HG03571 (cell line): ENCODE data around the gene SSTR5.
"Not testable (repeated sequence)": the region's sequence is repeated elsewhere in the genome, so short reads cannot be mapped to it uniquely, and the experiment has no call there.

ENCODE experiments used
- ATAC-seq: cut with Tn5 transposase; IDR thresholded peaks from one replicate; pipeline ENCODE4 v1.9.1; 2021; ENCODE audit not compliant: unreplicated experiment

The SSTR5 gene

DNA sequence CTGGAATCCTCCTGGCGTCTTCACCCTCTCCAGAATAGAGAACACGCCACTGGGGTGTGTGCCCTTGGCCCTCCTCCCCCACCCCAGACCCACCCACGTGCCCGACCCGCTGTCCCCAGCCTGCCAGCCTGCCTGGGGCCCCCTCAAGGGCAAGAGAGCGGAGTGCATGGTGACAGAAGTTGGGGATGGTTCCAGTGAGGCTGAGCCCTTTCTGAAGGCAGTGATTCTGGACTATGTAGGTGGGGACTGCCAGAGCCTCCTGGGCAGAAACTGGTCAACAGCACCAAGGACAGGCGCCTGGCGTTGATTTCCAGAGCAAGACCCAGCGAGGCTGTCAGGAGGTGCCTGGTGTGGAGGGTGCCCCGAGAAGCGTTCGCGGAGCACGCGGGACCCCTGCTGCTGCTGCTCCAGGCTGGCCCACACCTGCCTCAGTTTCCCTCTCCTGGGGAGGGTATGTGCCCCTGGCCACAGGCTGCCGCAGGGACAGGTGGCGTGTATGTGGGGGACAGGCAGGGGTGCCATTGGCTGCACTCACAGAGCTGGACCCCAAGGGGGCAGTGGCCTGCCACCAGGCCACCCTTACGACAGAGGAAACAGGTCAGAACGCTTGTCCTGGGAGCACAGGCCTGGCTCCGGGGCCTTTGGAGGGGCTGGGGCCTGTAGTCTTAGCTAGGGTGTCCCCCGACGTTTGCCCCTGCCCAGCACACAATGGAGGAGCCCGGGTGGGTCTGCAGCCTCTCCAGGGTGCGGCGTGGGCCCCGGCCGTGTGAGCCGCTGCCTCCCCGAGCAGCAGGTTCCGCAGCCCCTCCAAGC, 1.2 kb downstream of the SSTR5 start:
- no peak for ATAC-seq

DNA sequence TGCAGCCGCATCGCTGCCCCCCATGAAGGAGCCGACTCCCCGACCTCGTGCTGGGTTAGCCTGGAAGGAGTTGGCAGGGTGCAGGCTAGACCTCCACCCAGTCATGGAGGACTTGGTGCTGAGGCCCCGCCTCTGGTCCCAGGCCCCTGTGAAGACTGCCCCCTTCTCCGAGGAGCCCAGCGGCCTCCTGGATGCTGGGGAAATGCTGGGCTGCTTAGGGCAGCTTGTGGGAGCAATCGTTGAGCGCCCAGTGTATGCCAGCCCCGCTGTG, 1.8 kb downstream of the SSTR5 start:
- ATAC-seq = no peak

DNA sequence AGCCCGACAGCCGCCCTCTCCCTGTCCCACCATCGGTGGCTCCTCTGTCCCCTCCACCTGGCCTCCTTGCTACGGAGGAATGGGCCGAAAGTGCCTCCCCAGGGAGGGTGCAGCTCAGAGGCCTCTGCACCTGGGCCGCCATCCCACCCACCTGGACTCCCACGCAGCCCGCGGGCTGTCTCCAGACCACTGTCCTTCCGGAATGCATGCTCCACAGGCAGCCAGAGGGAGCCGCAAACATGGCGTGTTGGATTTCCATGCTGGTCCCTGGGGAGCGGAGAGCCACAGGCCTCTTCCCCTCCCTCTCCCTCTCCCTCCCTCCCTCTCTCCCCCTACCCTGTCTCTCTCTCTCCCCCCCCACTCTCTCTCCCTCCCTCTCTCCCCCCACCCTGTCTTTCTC, 3.0 kb downstream of the SSTR5 start:
- ATAC-seq = no peak

DNA sequence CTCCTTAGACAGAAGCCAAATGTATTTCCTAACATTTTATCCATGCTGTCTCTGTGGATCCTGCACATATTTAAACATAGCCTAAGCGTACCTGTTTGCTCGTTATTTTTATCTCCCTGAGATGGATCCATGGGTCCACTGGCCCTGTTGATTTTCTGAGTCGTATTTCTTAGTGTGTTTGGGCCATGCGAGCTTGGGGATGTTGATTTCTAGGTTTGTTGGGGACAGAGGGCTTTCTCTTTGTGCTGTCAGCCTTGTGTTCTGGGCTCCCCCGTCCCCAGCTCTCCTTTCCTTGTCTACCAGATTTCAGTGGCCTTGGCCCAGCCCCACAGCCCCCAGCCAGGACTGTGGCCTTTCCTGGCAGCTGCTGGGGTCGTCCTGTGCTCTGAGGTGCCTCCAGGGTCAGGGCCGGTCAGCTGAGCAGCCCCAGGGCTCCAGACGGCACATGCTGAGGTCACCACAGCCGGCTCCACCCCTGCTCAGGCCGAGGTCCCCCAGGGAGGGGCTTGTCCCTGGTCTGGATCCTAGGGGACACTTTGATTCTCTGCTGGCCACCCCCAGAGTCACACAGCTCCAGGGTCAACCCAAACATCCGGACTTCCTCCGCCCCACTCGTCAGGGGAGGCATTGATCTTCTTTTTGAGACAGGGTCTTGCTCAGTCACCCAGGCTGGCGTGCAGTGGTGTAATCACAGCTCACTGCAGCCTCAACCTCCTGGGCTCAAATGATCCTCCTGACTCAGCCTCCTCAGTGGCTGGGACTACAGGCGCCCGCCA, 4.4 kb downstream of the SSTR5 start:
- ATAC-seq = no peak

DNA sequence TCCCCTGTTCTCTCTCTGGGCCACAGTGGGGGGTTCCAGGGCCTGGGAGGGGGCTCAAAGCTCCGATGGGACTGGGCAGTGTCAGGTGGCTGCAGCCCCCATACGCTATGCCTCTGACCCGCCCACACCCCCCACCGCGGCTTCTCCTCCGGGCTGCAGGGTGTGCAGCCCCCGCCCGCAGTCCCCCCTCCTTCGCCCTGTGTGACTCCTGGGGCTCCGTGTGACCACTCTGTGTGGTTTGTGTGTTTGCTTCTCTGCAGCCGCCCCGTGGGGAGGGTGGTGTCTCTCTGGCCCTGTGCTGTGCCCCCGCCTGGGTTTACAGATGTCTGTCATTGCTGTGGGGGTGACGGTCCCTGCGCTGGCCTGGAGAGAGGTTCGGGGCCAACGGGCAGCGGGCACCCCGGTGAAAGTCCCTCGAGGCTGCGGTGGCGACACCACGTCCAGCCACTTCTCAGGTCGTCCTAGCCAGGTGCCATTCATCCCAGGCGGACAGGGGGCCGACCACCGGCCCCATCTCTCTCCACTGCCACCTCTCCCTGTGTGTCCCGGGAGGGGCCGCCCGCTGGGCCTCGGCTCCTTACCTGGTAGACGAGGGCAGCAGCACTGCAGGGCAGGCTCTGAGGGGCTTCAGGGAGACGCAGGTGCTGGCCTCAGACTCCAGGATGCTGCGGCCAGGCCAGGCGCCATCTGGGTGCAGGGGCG, 5.5 kb downstream of the SSTR5 start:
- no peak for ATAC-seq

DNA sequence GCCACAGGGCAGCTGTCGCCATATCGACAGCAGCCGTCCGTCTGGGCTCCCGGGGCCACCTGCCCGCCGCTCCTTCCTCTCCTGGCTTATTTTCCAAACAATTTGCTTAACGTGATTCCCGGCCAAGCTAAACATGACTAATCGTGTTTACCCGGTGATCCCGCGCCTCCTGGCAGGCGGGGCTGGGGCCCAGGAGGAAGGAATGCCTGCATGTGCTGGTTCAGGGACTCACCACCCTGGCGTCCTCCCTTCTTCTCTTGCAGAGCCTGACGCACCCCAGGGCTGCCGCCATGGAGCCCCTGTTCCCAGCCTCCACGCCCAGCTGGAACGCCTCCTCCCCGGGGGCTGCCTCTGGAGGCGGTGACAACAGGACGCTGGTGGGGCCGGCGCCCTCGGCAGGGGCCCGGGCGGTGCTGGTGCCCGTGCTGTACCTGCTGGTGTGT, 6.1 kb downstream of the SSTR5 start:
- no peak for ATAC-seq

DNA sequence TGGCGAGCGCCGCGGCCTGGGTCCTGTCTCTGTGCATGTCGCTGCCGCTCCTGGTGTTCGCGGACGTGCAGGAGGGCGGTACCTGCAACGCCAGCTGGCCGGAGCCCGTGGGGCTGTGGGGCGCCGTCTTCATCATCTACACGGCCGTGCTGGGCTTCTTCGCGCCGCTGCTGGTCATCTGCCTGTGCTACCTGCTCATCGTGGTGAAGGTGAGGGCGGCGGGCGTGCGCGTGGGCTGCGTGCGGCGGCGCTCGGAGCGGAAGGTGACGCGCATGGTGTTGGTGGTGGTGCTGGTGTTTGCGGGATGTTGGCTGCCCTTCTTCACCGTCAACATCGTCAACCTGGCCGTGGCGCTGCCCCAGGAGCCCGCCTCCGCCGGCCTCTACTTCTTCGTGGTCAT, 6.8 kb downstream of the SSTR5 start:
- ATAC-seq = no peak

DNA sequence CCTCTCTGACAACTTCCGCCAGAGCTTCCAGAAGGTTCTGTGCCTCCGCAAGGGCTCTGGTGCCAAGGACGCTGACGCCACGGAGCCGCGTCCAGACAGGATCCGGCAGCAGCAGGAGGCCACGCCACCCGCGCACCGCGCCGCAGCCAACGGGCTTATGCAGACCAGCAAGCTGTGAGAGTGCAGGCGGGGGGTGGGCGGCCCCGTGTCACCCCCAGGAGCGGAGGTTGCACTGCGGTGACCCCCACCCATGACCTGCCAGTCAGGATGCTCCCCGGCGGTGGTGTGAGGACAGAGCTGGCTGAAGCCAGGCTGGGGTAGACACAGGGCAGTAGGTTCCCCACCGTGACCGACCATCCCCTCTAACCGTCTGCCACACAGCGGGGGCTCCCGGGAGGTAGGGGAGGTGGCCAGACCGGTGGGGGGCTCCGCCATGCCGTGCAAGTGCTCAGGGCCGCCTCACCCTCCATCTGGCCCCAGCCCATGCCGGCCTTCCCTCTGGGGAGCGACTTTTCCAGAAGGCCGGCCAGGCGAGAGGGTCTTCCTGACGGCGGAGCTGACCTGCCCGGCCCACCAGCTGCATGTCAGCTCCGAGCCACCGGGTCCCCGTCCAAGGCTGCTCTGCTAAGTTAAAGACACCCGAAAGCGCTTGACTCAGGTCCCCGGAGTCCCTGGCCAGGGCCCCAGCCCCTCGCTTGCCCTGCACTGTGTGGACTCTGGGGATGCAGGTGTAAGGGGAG, 7.4 kb downstream of the SSTR5 start:
- ATAC-seq = no peak

DNA sequence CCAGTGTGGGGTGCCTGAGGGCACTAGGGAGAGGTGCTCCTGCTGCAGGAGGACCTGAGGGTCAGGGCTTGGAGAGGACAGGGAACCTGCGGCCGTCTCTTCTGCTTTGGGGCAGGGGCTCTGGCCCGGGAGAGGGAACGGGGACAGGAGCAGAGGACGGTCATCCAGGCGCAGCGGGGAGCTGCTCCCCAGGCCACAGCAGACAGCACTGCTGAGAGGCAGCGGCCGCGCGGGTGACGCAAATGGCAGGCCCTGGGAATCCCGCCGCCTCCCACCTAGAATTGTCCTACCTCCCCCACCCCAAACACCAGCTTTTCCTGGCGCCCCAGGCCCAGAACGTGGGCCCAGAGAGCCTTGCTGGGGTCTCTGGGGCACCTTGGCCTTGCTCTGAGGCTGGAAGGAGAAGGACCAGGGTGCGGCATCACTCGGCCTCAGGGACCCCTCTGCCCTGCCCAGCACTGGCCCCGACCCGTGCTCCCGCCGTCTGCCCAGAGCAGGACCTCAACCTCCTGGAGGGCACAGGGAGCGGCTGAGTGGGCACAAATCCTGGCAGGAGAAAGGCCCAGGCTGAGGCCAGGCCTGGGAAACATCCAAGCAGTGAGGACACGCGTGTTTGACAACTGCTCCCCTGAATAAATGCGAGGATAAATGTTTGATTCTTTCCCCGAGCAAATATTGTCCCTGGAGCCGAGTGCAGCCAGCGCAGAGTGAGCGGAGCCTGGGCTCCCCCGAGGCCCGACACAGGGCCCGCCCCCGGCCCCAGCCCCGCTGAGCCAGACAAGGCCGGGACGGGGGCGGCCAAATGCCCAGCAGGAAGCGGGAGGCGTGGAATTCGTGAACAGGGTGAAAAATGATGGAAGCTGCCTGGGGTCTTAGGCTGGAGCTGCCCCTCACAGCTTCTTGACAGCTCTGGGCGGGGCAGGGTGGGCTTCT, 8.5 kb downstream of the SSTR5 start:
- no peak for ATAC-seq

DNA sequence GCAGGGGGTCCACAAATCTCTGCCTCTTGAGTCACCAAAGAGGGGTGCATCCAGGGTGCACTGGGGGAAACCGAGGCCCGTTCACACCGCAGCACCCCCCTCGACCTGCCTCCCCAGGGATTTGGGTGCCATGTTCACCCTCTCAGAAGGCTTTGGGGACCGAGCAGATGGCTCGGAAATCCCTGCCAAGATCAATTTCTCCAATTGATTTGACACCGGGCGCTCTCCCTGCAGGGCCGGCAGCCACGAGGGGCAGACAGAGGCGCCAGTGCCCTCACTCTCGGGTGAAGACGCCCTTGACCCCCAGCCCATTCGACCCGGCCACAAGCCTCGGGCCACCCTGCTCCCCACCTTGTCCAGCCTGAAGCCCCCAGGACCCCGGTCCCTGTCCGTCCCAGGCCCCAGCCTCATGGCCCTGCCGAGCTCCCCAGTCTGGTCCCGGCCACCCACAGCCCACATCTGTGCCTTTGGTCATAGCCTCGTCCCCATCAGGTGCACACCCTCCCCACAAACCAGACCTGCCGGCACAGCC, 9.3 kb downstream of the SSTR5 start:
- no peak for ATAC-seq

DNA sequence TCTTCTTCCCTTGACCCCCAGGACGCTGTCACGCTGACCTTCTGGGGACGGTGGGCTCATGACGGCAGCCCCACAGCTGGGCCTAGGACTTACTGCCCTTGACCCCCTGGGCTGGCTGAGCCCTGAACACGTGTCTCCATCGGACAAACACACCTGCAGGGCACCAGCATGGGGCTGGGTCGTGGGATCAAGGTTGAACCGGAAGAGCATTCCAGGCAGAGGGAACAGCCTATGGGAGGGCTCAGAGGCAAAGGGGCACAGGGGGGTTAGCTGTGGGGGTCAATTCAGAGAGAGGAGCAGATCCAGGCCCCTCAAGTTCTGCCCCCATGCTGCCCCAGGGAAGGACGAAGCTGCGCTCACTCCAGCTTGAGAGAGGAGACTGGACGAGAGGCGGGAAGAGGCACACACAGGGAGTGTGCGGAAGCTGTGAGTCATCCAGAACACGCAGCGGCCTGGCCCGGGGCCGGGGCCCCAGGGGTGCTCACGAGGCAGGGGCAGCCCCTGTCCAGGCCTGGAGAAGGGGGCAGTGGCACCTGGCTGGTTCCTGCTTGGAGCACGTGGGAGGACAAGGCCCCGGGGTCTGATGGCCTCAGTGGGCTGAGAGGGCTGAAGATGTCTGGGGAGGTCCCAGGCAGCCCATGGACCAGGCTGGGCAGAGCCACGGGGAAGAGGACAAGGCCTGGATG, 9.9 kb downstream of the SSTR5 start:
- ATAC-seq = no peak

DNA sequence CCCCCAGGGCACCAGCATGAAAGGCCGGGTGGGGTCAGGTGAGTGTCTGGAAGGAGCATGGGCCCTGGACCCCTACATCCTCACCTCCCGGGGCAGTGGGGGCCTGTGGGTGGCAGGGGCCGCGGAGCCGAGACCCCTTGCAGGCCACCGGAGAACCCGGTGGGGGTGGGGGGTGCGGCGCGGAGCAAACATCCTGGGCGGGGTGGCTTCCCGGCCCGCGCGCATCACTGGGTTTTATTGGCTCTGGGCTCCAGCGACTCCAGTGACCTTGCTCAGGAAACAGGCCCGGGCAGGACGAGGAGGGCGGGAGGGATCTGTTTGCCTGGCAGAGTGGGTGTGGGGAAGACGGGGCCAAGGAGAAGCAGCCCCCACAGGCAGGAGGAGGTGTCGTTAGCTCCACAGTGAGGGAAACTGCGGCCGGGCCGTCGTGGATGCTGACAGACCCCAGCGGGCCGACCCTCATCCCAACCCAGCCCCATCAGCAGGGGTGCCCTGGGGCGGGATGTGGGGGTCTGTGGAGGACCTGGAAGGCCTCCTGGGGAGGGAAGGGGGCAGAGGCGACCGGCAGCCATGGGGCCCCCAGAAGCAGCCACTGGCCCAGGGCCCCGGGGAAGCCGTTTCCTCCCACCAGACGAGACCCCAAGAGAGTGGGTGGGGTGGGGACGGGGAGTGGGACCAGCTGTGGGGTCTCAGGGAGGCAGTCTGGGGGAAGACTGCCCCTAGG, 10.6 kb downstream of the SSTR5 start:
- no peak for ATAC-seq

DNA sequence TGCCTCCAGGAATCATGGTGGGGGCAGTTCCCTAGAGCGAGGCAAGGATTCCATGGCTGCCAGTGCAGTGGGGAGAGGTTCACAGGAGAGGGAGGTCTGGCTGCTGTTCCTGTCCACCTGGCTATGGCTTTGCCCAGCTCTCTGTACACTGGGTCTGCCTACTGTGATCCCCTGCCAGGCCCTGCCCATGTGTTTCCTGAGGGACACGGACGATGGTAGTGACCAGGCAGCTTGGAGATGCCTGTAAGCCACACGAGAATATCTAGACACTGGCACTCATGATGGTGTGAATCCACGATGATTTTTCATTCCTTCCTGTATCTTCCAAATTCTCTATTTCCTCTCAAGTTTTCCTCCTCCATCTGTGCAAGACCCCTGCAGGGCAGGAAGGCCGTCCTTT, 12.4 kb downstream of the SSTR5 start:
- ATAC-seq = no peak

DNA sequence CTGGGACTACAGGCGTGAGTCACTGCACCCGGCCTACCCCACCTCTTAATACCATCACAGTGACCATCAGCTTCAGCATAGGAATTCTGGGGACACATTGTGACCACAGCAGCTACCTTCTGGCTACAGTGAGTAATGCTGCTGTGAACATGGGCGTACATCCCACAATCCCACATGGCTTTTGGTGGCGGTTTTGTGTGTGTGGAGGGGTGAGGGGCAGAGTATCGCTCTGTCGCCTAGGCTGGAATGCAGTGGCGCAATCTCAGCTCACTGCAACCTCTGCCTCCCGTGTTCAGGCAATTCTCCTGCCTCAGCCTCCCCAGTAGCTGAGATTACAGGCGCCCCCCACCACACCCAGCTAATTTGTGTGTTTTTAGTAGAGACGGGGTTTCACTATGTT, 13.9 kb downstream of the SSTR5 start:
- not testable (repeated sequence) for ATAC-seq

DNA sequence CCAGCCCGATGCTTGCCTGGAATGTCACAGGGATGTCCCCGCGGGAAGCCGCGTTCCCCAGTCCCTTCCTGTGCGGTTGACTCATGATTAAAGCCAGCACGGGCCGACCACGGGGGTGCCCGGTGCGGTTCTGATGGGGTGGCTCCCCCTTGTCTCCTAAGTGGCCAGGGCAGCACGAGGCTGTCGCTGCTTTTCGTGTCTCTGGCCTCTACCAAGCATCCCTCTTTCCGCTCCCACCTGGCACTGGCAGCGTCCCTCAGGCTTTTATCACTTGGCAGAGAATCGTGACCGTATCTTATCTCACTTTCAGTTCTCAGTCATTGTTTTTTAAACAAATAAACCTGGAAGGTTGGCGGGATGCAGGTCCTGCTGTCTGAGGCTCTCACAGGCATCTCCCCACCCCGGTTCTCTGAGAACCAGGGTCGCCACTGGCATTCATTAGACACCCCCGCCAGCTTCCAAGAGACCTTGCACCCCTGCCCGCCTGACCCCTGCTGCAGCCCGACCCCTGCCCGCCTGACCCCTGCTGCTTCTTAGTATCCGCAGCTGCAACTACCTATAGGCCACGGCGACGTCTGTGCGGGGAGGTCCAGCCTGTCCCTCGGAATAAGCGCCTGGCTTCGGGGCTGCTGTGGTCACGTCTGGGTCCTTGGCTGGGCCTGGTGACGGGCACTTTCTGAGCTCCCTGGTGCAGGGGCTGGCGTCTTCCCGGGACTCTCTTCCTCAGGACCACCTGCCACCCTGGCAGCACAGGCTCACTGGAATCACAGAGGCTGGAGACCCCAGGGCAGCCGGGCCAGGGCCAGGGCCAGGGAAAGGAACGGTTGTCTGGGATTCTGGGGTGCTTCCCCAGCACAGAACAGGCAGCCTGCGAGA, 16.0 kb downstream of the SSTR5 start:
- ATAC-seq = no peak

DNA sequence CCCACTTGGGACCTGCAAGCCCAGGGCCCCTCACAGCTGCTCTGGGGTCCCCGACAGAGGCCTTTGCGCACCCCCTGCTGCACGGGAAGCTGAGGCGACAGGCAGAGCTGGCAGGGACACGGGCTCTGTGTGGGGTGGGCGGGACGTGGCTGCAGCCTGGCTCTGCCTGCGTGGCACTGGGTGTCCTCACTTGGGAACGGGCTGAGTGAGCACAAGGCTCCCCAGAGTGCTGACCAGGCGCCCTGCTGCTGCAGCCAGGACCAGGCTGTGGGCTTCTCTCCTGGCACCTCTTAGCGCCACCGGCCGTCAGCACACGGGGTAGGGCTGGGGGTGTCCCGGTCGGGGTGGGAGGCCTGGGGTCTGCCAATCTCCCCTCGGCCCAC, 16.9 kb downstream of the SSTR5 start:
- ATAC-seq = no peak

DNA sequence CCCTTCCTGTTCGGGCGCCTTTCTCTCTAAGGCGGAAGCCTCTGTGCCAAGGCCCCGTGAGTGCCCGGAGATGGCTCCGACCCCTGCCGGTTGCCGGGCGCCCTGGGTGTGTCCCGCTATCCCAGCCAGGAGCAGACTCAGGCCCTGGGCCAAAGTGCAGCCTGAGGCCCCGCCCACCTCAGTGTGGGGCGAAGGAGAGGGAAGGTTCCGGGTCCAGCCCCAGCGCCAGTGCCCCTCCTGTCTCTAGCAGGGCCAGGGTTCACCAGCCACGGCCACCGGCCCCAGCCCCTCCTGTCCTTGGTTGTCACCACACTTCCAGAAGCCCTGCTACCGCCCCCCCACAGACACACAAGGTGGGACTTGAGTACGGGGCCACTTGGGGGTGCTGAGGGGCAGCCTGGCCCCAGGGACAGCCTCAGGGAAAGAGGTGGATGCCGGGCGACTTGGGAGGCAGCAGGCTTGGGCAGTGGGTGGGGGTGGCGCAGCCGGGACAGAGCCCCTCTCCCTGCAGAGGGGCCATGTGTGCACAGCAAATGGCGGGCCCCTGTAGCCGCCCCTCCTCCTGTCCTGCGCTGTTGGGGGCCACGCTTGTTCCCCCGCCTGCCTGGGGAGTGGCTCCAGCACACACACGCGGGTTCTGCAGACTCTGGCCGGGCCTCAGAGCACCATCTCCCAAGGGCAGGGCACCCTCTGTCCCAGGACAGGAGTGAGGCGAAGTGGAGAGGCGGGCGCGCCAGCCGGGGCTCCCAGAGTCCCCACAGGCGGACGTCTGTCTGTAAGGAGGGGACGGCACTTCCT, 17.5 kb downstream of the SSTR5 start:
- ATAC-seq = no peak
